WTC11 (cell line): ENCODE results near the gene SAE1.

Experiments used
- ETV6 ChIP-seq: sonication (generic); formaldehyde crosslinking; IDR thresholded peaks from 2 replicates; pipeline ENCODE4 v1.8.1; 2022; ENCODE audit warnings: mild to moderate bottlenecking, missing genetic modification reagents
- FOXK1 ChIP-seq: sonication (generic); formaldehyde crosslinking; IDR thresholded peaks from 2 replicates; pipeline ENCODE4 v1.8.0; 2022; ENCODE audit warnings: mild to moderate bottlenecking, moderate library complexity, missing genetic modification reagents
- GABPB1 ChIP-seq: sonication (generic); formaldehyde crosslinking; IDR thresholded peaks from 2 replicates; pipeline ENCODE4 v1.8.1; 2023; ENCODE audit warnings: mild to moderate bottlenecking, missing genetic modification reagents
- KAT7 ChIP-seq: sonication (generic); formaldehyde crosslinking; IDR thresholded peaks from 2 replicates; pipeline ENCODE4 v1.8.1; 2023; ENCODE audit warnings: missing genetic modification reagents, mild to moderate bottlenecking, borderline replicate concordance
- OVOL2 ChIP-seq: fragments of 250-450 bp; sonication (Bioruptor Pico); IDR thresholded peaks from 2 replicates; pipeline ENCODE4 v1.9.0; 2021; ENCODE audit warnings: mild to moderate bottlenecking, borderline replicate concordance
- USF2 ChIP-seq: sonication (generic); formaldehyde crosslinking; IDR thresholded peaks from 2 replicates; pipeline ENCODE4 v1.8.1; 2023; ENCODE audit warnings: mild to moderate bottlenecking, missing genetic modification reagents, moderate library complexity
- ZNF121 ChIP-seq: sonication (generic); formaldehyde crosslinking; IDR thresholded peaks from 2 replicates; pipeline ENCODE4 v1.8.0; 2023; ENCODE audit warnings: missing genetic modification reagents
- TF ChIP-seq, protein P1 (sequence below): fragments of 200-600 bp; IDR thresholded peaks from 2 replicates; pipeline ENCODE4 v1.8.0; 2022; ENCODE audit warnings: antibody characterized with exemption
- TF ChIP-seq, protein P2 (sequence below): sonication (generic); formaldehyde crosslinking; IDR thresholded peaks from 2 replicates; pipeline ENCODE4 v1.8.0; 2022; ENCODE audit warnings: mild to moderate bottlenecking, missing genetic modification reagents
- TF ChIP-seq, protein P3 (sequence below): sonication (generic); formaldehyde crosslinking; IDR thresholded peaks from 2 replicates; pipeline ENCODE4 v1.8.1; 2022; ENCODE audit warnings: low read depth, missing genetic modification reagents, borderline replicate concordance

- TF ChIP-seq, protein P1, sequence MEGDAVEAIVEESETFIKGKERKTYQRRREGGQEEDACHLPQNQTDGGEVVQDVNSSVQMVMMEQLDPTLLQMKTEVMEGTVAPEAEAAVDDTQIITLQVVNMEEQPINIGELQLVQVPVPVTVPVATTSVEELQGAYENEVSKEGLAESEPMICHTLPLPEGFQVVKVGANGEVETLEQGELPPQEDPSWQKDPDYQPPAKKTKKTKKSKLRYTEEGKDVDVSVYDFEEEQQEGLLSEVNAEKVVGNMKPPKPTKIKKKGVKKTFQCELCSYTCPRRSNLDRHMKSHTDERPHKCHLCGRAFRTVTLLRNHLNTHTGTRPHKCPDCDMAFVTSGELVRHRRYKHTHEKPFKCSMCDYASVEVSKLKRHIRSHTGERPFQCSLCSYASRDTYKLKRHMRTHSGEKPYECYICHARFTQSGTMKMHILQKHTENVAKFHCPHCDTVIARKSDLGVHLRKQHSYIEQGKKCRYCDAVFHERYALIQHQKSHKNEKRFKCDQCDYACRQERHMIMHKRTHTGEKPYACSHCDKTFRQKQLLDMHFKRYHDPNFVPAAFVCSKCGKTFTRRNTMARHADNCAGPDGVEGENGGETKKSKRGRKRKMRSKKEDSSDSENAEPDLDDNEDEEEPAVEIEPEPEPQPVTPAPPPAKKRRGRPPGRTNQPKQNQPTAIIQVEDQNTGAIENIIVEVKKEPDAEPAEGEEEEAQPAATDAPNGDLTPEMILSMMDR = no peak
- TF ChIP-seq USF2 (CRISPR knock-in tag) (no peak), GABPB1 (CRISPR knock-in tag) (no peak), ETV6 (CRISPR knock-in tag) (no peak), OVOL2 (CRISPR knock-in tag) (no peak), FOXK1 (CRISPR knock-in tag) (no peak), ZNF121 (CRISPR knock-in tag) (no peak), KAT7 (CRISPR knock-in tag) (no peak)
- TF ChIP-seq, protein P2, sequence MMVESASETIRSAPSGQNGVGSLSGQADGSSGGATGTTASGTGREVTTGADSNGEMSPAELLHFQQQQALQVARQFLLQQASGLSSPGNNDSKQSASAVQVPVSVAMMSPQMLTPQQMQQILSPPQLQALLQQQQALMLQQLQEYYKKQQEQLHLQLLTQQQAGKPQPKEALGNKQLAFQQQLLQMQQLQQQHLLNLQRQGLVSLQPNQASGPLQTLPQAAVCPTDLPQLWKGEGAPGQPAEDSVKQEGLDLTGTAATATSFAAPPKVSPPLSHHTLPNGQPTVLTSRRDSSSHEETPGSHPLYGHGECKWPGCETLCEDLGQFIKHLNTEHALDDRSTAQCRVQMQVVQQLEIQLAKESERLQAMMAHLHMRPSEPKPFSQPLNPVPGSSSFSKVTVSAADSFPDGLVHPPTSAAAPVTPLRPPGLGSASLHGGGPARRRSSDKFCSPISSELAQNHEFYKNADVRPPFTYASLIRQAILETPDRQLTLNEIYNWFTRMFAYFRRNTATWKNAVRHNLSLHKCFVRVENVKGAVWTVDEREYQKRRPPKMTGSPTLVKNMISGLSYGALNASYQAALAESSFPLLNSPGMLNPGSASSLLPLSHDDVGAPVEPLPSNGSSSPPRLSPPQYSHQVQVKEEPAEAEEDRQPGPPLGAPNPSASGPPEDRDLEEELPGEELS (CRISPR knock-in tag) = no peak
- TF ChIP-seq, protein P3, sequence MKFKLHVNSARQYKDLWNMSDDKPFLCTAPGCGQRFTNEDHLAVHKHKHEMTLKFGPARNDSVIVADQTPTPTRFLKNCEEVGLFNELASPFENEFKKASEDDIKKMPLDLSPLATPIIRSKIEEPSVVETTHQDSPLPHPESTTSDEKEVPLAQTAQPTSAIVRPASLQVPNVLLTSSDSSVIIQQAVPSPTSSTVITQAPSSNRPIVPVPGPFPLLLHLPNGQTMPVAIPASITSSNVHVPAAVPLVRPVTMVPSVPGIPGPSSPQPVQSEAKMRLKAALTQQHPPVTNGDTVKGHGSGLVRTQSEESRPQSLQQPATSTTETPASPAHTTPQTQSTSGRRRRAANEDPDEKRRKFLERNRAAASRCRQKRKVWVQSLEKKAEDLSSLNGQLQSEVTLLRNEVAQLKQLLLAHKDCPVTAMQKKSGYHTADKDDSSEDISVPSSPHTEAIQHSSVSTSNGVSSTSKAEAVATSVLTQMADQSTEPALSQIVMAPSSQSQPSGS (CRISPR knock-in tag) = no peak
These were observed 100.2 kb downstream of the SAE1 start, which contains the start of gene BBC3 for GRCh38 chr19:47230921-47231214.
